ENCODE results near the gene SMC1B.

DNA sequence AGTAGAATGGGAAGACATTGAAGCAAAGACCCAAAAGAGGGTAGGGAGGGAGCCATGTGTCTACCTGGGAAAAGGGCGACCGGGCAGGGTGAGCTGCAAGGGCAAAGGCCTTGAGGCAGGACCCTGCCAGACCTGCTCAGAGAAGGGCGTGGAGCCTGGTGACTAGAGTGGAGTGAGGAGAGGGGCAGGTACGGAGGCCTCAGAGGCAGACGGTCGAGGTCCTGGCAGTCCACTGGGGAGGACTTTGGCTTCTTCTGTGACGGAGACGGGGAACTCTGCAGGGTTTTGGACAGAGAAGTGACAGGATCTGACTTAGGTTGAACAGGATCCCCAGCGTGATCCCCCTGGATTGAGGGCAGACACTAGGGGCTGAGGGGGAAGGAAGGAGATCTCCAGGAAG is 13.0 kb upstream of the SMC1B start:
- TF ChIP-seq, protein P1, sequence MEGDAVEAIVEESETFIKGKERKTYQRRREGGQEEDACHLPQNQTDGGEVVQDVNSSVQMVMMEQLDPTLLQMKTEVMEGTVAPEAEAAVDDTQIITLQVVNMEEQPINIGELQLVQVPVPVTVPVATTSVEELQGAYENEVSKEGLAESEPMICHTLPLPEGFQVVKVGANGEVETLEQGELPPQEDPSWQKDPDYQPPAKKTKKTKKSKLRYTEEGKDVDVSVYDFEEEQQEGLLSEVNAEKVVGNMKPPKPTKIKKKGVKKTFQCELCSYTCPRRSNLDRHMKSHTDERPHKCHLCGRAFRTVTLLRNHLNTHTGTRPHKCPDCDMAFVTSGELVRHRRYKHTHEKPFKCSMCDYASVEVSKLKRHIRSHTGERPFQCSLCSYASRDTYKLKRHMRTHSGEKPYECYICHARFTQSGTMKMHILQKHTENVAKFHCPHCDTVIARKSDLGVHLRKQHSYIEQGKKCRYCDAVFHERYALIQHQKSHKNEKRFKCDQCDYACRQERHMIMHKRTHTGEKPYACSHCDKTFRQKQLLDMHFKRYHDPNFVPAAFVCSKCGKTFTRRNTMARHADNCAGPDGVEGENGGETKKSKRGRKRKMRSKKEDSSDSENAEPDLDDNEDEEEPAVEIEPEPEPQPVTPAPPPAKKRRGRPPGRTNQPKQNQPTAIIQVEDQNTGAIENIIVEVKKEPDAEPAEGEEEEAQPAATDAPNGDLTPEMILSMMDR (IDR thresholded peaks at IDR 0.05), result no peak
- TF ChIP-seq POLR2A (IDR thresholded peaks at IDR 0.05), result no peak
